NCI-H2081 treated with DMSO at 0.1 percent for 48 hours (cell line): ENCODE measurements around the gene LMF2.

Source experiments
- DNase-seq: peaks from one replicate; lab custom pipeline; 2025; lab: John Stamatoyannopoulos, UW

Gene LMF2

GRCh38 chr22:50503475-50504145, 3.9 kb downstream of the LMF2 start:
- DNase-seq = no peak

GRCh38 chr22:50502628-50503474, 4.7 kb downstream of the LMF2 start:
- no peak for DNase-seq

GRCh38 chr22:50502096-50502495, 5.4 kb downstream of the LMF2 start:
- no peak for DNase-seq

- DNase-seq = no peak
Measured at GRCh38 chr22:50500452-50500851, 7.0 kb downstream of the LMF2 start.

GRCh38 chr22:50498322-50498890, 9.1 kb downstream of the LMF2 start:
- peak; percentile 7 for DNase-seq

GRCh38 chr22:50497093-50497492, 10.4 kb downstream of the LMF2 start:
- no peak for DNase-seq

- no peak for DNase-seq
Measured at GRCh38 chr22:50490531-50491308, 16.8 kb downstream of the LMF2 start.

GRCh38 chr22:50489363-50490243, 17.9 kb downstream of the LMF2 start:
- no peak for DNase-seq

- DNase-seq = no peak
Measured at GRCh38 chr22:50488886-50489285, 18.6 kb downstream of the LMF2 start.

- DNase-seq = no peak
Measured at GRCh38 chr22:50488006-50488677, 19.4 kb downstream of the LMF2 start.

GRCh38 chr22:50487290-50488005, 20.1 kb downstream of the LMF2 start:
- no peak for DNase-seq

GRCh38 chr22:50486561-50487289, 20.8 kb downstream of the LMF2 start, which contains the start of gene MIOX:
TSS of gene MIOX (plus strand) at chr22:50486859. CDS start at chr22:50486898, 39 bp downstream.
- no peak for DNase-seq

- no peak for DNase-seq
Measured at GRCh38 chr22:50485221-50486131, 22.0 kb downstream of the LMF2 start.

- no peak for DNase-seq
Measured at GRCh38 chr22:50483977-50484853, 23.3 kb downstream of the LMF2 start.

- DNase-seq = no peak
Measured at GRCh38 chr22:50483556-50483955, 23.9 kb downstream of the LMF2 start.

- DNase-seq = no peak
Measured at GRCh38 chr22:50483106-50483505, 24.4 kb downstream of the LMF2 start.
